ENCODE data around the gene LGR4.
A peak's percentile ranks its signal among the peaks of the same experiment; 100 is the strongest.
"Not testable (repeated sequence)": the region's sequence is repeated elsewhere in the genome, so short reads cannot be mapped to it uniquely, and the experiment has no call there.

LGR4 gene

DNA sequence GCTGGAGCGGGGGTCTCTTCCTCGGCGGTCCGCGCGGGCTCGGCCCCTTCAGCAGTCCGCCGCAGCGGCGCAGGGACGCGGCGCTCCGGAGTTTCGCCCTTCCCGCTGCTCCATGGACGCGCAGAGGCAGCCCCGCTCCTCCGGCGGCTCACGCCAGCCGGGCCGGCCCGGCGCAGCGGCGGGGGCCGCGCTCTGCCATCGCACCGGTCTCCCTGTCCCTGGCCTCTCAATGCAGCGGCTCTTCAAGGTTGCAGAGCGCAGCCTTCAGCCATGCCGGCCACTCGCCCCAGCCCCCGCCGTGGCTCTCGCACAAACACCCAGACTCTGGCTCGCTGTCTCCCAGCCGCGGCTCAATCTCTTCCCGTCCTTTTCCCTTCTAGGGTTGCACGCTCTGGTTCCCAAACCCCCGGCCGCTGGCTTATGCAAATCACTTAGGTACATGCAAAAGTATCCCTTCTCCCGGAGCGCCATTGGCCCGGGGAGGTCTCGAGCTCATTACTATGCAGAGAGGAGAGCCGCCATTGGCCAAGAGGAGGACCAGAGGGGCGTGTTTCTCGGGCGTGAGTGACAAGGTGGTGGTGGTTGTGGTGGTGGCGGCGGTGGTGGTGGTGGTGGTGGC, at the start of gene LGR4:
Gene LGR4 (minus strand): TSS at position 393 of the 619 bp plus-strand sequence. CDS start 488 bp downstream, outside the sequence.
- DNase-seq: peak; percentile 74

DNA sequence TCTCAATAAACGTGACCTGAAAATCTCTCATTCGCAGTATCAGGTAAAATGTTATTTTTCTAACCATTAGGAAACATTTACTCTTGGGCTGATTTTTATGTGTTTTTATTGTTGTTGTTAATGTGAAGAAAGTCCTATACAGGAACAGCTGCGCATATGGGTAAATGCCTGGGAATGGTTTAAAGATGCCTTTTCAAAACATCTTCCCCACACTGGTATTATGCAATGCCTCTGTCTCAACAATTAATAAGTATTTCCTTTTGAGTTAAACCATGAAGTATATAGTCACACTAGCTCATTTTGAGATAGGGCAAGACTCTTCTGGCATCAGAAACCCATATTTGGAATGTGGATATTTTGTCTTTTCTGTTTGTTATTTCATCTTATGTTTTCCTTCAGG, 47.6 kb upstream of the LGR4 start:
- no peak for DNase-seq

DNA sequence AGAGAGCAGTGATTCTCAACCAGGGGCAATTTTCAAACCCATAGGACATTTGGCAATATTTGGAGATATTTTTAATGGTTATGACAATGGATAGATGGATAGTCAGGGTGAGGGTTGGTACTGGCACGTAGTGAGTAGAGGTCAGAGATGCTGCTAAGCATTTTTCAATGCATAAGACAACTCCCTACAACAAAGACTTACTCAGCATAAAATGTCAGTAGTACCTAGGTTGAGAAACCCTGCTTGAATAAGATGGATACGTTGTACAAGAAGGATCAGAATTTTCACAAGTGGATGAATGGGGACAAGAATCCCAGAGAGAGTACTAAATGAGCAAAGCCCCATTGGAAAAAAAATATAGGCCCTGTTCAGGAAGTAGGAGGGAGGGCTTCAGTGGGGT, 45.9 kb upstream of the LGR4 start:
- no peak for DNase-seq

- not testable (repeated sequence) for DNase-seq
These were observed 44.9 kb upstream of the LGR4 start for GRCh38 chr11:27517490-27517889.

GRCh38 chr11:27514558-27514957, 42.0 kb upstream of the LGR4 start:
- no peak for DNase-seq

DNA sequence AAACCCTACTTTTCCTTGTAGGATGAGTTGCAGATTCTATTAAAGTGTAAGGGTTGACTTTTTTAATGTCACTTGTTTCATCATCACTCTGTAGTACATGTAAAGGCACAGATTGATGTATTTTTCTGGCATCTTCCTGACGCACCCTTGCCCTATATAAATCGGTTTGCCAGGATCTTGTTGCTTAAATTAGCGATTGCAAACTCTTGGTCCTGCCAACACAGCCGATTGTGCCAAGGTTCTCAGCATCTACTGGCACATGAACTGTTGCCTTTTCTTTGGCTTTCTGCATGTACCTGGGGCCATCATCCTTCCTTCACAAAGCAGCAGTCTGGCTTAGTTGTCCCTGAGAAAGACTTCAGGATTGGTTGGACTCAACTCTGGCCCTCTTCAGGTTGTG, 41.5 kb upstream of the LGR4 start:
- DNase-seq: no peak

GRCh38 chr11:27513389-27513788, 40.8 kb upstream of the LGR4 start:
- no peak for DNase-seq

- no peak for DNase-seq
These were observed 39.6 kb upstream of the LGR4 start for GRCh38 chr11:27512238-27512637.

DNA sequence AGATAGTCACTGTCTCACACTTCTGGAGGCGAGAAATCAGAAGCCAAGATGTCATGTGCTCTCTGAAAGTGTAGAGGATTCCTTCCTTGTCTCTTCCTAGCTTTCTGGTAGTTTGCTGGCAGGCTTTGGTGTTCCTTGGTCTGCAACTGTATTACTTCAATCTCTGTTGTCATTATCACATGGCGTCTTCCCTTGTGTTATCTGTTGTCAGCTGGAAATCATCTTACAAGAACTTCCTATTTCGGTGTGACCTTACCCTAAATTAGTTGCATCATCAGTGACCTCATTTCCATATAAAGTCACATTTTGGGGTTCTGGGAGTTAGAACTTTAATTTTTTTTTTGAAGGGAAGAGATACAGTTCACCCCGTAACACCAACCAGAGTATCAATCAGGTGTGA, 37.3 kb upstream of the LGR4 start:
- DNase-seq: no peak

GRCh38 chr11:27507557-27508322, 35.1 kb upstream of the LGR4 start:
- DNase-seq: no peak

- DNase-seq: peak; percentile 97
These were observed 33.9 kb upstream of the LGR4 start, which contains the start of gene LIN7C for GRCh38 chr11:27506200-27507182. Gene LIN7C, minus strand, starts transcription at chr11:27506769. Its CDS starts 17 bp downstream, at chr11:27506752.

GRCh38 chr11:27505781-27506180, 33.2 kb upstream of the LGR4 start:
- DNase-seq: no peak

GRCh38 chr11:27504205-27504604, 31.6 kb upstream of the LGR4 start:
- no peak for DNase-seq

GRCh38 chr11:27501100-27501499, 28.5 kb upstream of the LGR4 start:
- no peak for DNase-seq

DNA sequence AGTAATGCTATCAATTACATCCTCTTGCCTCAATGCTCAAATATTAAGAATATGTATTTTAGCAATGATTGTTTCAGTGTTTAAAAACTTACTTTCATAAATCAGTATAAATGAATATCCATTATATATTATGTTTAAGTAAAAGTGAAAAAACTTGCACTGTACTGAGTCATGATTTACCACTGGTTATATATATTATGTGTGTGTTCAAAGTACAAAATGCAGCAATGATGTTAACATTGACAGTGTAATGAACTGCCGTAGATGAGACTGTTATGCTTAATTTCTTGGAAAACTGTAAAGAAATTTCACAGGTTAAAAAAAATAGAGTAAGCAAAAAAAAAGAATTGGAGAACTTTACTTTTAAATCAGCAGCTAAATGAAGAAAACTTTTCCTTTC, 25.3 kb upstream of the LGR4 start:
- DNase-seq: no peak

- DNase-seq: peak; percentile 26
These were observed 24.8 kb upstream of the LGR4 start for GRCh38 chr11:27497284-27497866.

DNA sequence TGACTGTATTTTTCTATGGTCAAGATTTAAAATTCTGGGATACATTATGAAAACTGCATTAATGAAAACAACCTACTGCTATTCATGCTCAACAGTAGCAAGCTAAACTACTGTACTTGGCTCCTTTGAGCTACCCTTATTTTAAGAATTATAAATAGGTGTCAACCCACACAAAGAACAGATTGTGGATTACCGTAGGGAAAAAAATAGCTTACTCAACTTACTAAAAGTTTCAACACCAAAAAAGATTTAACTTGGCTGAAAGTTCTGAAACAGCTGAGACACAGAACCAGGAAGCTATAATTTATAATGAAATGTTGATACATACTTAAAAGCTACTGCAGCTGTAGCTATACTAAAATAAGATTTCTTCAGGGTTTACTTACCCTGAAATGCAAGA, 23.9 kb upstream of the LGR4 start:
- DNase-seq: no peak

GRCh38 chr11:27495710-27496300, 23.2 kb upstream of the LGR4 start:
- no peak for DNase-seq

- no peak for DNase-seq
These were observed 16.5 kb upstream of the LGR4 start for GRCh38 chr11:27489092-27489491.

- no peak for DNase-seq
These were observed 15.1 kb upstream of the LGR4 start for GRCh38 chr11:27487706-27488105.

DNA sequence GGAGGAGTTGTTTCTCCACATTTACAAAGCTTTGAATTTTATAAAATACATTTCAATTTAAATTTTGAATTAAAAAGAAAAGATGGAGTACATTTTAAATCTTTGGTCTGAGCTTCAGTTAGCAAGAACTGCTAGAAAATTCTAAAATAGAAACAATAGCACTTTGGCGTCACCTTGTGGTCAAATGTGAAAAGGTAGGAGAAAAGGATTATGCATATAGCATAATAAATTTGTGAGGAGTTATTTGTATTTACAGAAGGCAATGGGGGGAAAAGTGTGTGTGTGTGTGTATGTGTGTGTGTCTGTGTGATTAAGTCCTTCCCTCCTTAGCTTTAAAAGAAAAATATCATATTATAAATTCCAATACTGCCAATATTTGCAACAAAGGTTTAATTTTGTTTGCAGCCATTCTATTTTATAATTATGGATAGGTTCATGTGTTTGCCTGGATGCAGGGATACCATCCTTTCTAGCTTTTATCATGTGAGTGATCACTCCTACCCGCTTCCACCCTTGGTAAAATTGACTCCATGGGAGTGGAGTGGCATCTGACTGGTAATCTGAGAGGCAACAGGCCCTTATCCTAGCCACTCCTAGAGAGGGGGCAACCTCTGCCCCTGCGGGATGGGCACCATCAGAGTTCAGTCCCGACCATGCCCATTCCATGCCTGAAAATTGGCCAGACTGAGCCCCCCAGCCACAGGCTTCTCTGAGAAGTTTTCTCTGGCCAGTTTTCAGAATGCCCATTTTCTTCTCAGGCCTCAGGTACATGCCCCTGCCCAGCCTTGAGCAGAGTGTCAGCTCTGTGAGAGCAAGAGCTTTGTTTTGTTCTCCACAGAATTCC, 13.6 kb upstream of the LGR4 start:
- DNase-seq: peak; percentile 63

GRCh38 chr11:27482793-27483192, 10.2 kb upstream of the LGR4 start:
- no peak for DNase-seq
